Measurements from ENCODE around the gene VPS11.

- no peak for TF ChIP-seq CTCF (IDR thresholded peaks at IDR 0.05 in 2 of 3, conservative IDR thresholded peaks at IDR 0.05 in 1 of 3; ENCODE audit: control insufficient read depth in 2 of 3, extremely low read depth in 1 of 3, insufficient read depth in 1 of 3, low read depth in 3 of 3, low read length in 3 of 3)
- no peak for TF ChIP-seq SMC3 (IDR thresholded peaks at IDR 0.05; ENCODE audit: borderline replicate concordance, low read length)
These were observed 21.7 kb downstream of the VPS11 start for GRCh38 chr11:119089319-119089718.

Data from GM12878 (cell line).